CD1c-positive myeloid dendritic cell (primary cell): ENCODE data around the gene ZNF628.
A peak's percentile ranks its signal among the peaks of the same experiment; 100 is the strongest.

ENCODE experiments used
- DNase-seq: peaks from one replicate; pipeline ENCODE4 v3.0.0-alpha.2; 2016; ENCODE audit errors: extremely low spot score

The ZNF628 gene

GRCh38 chr19:55465460-55466240, 10.8 kb upstream of the ZNF628 start:
- DNase-seq = no peak

- no peak for DNase-seq
Observed at GRCh38 chr19:55466241-55466614, 10.2 kb upstream of the ZNF628 start.

- peak; percentile 75 for DNase-seq
Observed at GRCh38 chr19:55467236-55468053, 9.0 kb upstream of the ZNF628 start.

GRCh38 chr19:55468054-55468393, 8.4 kb upstream of the ZNF628 start:
- DNase-seq = no peak

GRCh38 chr19:55471266-55471665, 5.2 kb upstream of the ZNF628 start:
- DNase-seq = no peak

- no peak for DNase-seq
Observed at GRCh38 chr19:55472463-55472862, 4.0 kb upstream of the ZNF628 start.

GRCh38 chr19:55473225-55474012, 3.0 kb upstream of the ZNF628 start:
- no peak for DNase-seq

- no peak for DNase-seq
Observed at GRCh38 chr19:55474269-55475265, 1.9 kb upstream of the ZNF628 start.

GRCh38 chr19:55477905-55478304, 1.5 kb downstream of the ZNF628 start:
- DNase-seq = no peak

GRCh38 chr19:55478364-55478763, 1.9 kb downstream of the ZNF628 start:
- no peak for DNase-seq

GRCh38 chr19:55479045-55479444, 2.6 kb downstream of the ZNF628 start:
- DNase-seq = no peak

GRCh38 chr19:55479451-55480230, 3.2 kb downstream of the ZNF628 start:
- no peak for DNase-seq

GRCh38 chr19:55481148-55481793, 4.9 kb downstream of the ZNF628 start:
- no peak for DNase-seq

- DNase-seq = no peak
Observed at GRCh38 chr19:55481794-55482155, 5.4 kb downstream of the ZNF628 start.

- no peak for DNase-seq
Observed at GRCh38 chr19:55482156-55482961, 5.9 kb downstream of the ZNF628 start.

GRCh38 chr19:55482967-55483705, 6.7 kb downstream of the ZNF628 start:
- no peak for DNase-seq

GRCh38 chr19:55483706-55484592, 7.5 kb downstream of the ZNF628 start:
- DNase-seq = no peak
